NCI-H82 (cell line): ENCODE data around the gene FUBP1.
"Not testable (repeated sequence)": the region's sequence is repeated elsewhere in the genome, so short reads cannot be mapped to it uniquely, and the experiment has no call there.

Experiments used
- DNase-seq: peaks from one replicate; lab custom pipeline; 2025; lab: John Stamatoyannopoulos, UW

Gene FUBP1

GRCh38 chr1:77942400-77943140, 36.3 kb downstream of the FUBP1 start:
- DNase-seq = no peak

GRCh38 chr1:77940921-77941570, 37.8 kb downstream of the FUBP1 start:
- DNase-seq = no peak

GRCh38 chr1:77938651-77939050, 40.2 kb downstream of the FUBP1 start:
- no peak for DNase-seq

- DNase-seq = no peak
Observed at GRCh38 chr1:77929806-77930205, 49.1 kb downstream of the FUBP1 start.

GRCh38 chr1:77927414-77927813, 51.5 kb downstream of the FUBP1 start:
- DNase-seq = no peak

GRCh38 chr1:77926561-77927357, 52.1 kb downstream of the FUBP1 start:
- no peak for DNase-seq

- DNase-seq = no peak
Observed at GRCh38 chr1:77925956-77926355, 52.9 kb downstream of the FUBP1 start.

GRCh38 chr1:77925518-77925917, 53.4 kb downstream of the FUBP1 start:
- no peak for DNase-seq

GRCh38 chr1:77918918-77919317, 60.0 kb downstream of the FUBP1 start:
- not testable (repeated sequence) for DNase-seq

GRCh38 chr1:77910116-77910515, 68.8 kb downstream of the FUBP1 start:
- no peak for DNase-seq

GRCh38 chr1:77906624-77907023, 72.2 kb downstream of the FUBP1 start:
- DNase-seq = no peak

- no peak for DNase-seq
Observed at GRCh38 chr1:77906019-77906545, 72.8 kb downstream of the FUBP1 start.

- DNase-seq = no peak
Observed at GRCh38 chr1:77905603-77906002, 73.3 kb downstream of the FUBP1 start.

- peak; percentile 78 for DNase-seq
Observed at GRCh38 chr1:77900687-77901293, 78.1 kb downstream of the FUBP1 start.

- DNase-seq = no peak
Observed at GRCh38 chr1:77899647-77900320, 79.1 kb downstream of the FUBP1 start.
